ENCODE data around the gene ZNF516. TPM values are rescaled to one million over a fixed set of nuclear protein-coding genes. Genes with fewer than 3 reads are reported as not detected.

ZNF516 gene
- total and polyA plus RNA-seq, 2 of the 4 experiments (the other 2 are of a cell fraction) = 7.9 to 16.9 TPM

- DNase-seq = no peak
- BruUV-seq (replicated peaks) = no TSS peak
- intact Hi-C loops (cut with micrococcal nuclease) = no loop called here
- Histone ChIP-seq H2AK9ac (replicated peaks; ENCODE audit: low read depth, low read length, poor library complexity) (no peak overlapping the region), H3K9me1 (ENCODE audit: insufficient read depth, low read length) (peaks cover 19% of the 10 kb centered on the region; the same call in 1 of the 2 replicates), H2BK15ac (ENCODE audit: low read depth, low read length) (no peak overlapping the region), H4K8ac (ENCODE audit: low read depth in 2 of 2, low read length in 2 of 2) (no peak overlapping the region), H3K4ac (ENCODE audit: low read depth, low read length) (no peak overlapping the region), H3K36me3 (ENCODE audit: control insufficient read depth, insufficient read depth, low read length) (peaks cover 41% of the 10 kb centered on the region; the same call in 1 of the 2 replicates), H3K18ac (ENCODE audit: low read depth, low read length) (no peak overlapping the region), H3K79me1 (ENCODE audit: low read depth in 1 of 2, low read length in 2 of 2) (peaks cover 45 to 91% of the 10 kb centered on the region in 2 experiments), H3K23ac (ENCODE audit: low read depth, low read length) (no peak overlapping the region), H3K4me2 (ENCODE audit: low read depth, low read length) (no peak overlapping the region), H3K56ac (ENCODE audit: extremely low read depth, insufficient read depth, low read length) (no peak overlapping the region), H2BK5ac (ENCODE audit: low read depth, low read length, poor library complexity, severe bottlenecking) (no peak overlapping the region), H3K4me3 (ENCODE audit: insufficient read depth, low read depth, low read length) (no peak overlapping the region), H4K5ac (ENCODE audit: low read depth, low read length) (no peak overlapping the region), H2BK120ac (ENCODE audit: low read depth, low read length) (no peak overlapping the region), H2AFZ (replicated peaks; ENCODE audit: low read length, poor library complexity) (no peak overlapping the region), H2BK20ac (ENCODE audit: low read depth, low read length) (no peak overlapping the region), H3K9me3 (ENCODE audit: control insufficient read depth, insufficient read depth, low read length) (no peaks in the 10 kb centered on the region), H4K20me1 (ENCODE audit: insufficient read depth, low read length) (peaks cover 96% of the 10 kb centered on the region), H4K91ac (ENCODE audit: insufficient read depth, low read depth, low read length) (no peak overlapping the region), H3K27ac (ENCODE audit: insufficient read depth, low read length) (no peak overlapping the region), H3K4me1 (ENCODE audit: control insufficient read depth, insufficient read depth, low read length) (peaks cover 7% of the 10 kb centered on the region), H3K14ac (replicated peaks; ENCODE audit: low read depth, low read length) (no peak overlapping the region), H3K9ac (ENCODE audit: low read depth, low read length) (no peak overlapping the region), H3K27me3 (ENCODE audit: control insufficient read depth, insufficient read depth, low read length) (no peaks in the 10 kb centered on the region), H2AK5ac (ENCODE audit: low read depth, low read length) (no peak overlapping the region)
- TF ChIP-seq POLR2A (IDR thresholded peaks at IDR 0.05; ENCODE audit: low read depth, low read length) = no peak
- TF ChIP-seq RAD21 (IDR thresholded peaks at IDR 0.05; ENCODE audit: low read length) = no peak
- TF ChIP-seq ELK1 (IDR thresholded peaks at IDR 0.05; ENCODE audit: borderline replicate concordance, low read depth, low read length) = no peak
- no peak for TF ChIP-seq MAFK (IDR thresholded peaks at IDR 0.05; ENCODE audit: low read depth, low read length)
- TF ChIP-seq NFE2L2 (IDR thresholded peaks at IDR 0.05; ENCODE audit: low read depth, low read length) = no peak
- TF ChIP-seq RCOR1 (IDR thresholded peaks at IDR 0.05; ENCODE audit: insufficient replicate concordance, low read length) = no peak
- TF ChIP-seq RFX5 (IDR thresholded peaks at IDR 0.05; ENCODE audit: low read depth, low read length) = no peak
- no peak for TF ChIP-seq MXI1 (IDR thresholded peaks at IDR 0.05; ENCODE audit: borderline replicate concordance, low read depth, low read length)
- TF ChIP-seq BHLHE40 (IDR thresholded peaks at IDR 0.05; ENCODE audit: low read depth, low read length) = no peak
- TF ChIP-seq CEBPB (IDR thresholded peaks at IDR 0.05; ENCODE audit: low read depth, low read length) = no peak
- TF ChIP-seq MAZ (IDR thresholded peaks at IDR 0.05; ENCODE audit: borderline replicate concordance, low read depth, low read length) = no peak
- TF ChIP-seq SMC3 (IDR thresholded peaks at IDR 0.05; ENCODE audit: low read depth, low read length) = no peak
- TF ChIP-seq CHD1 (IDR thresholded peaks at IDR 0.05; ENCODE audit: low read depth, low read length) = no peak
- TF ChIP-seq CTCF (conservative IDR thresholded peaks at IDR 0.05; ENCODE audit: low read depth, low read length) = no peak
- TF ChIP-seq FOS (IDR thresholded peaks at IDR 0.05; ENCODE audit: low read depth, low read length) = no peak
- no peak for TF ChIP-seq USF2 (IDR thresholded peaks at IDR 0.05; ENCODE audit: low read depth, low read length)
- ChIA-PET POLR2A (ENCODE audit: unreplicated experiment) (no interaction called here), CTCF (no interaction called here)
- ATAC-seq (ENCODE audit: low read depth) = no peak
- dilution Hi-C loops (cut with HindIII; ENCODE audit: low sequenced_read_pairs, unreplicated experiment) = no loop called here
- 97% methylated on average over 6 of the region's 10 CpGs; no CpG with 5 or more reads in 1 of the 2 experiments for WGBS, 2 experiments (ENCODE audit: extremely low coverage in 2 of 2, insufficient read length in 1 of 2)
- in situ Hi-C loops (cut with MboI; ENCODE audit: low sequenced_read_pairs) = no loop called here
Observed at GRCh38 chr18:76432274-76432755, 62.7 kb downstream of the ZNF516 start.
